ENCODE results near the gene KRTAP9-1. TPM values are rescaled to one million over a fixed set of nuclear protein-coding genes. Genes with fewer than 3 reads are reported as not detected.

The KRTAP9-1 gene
- total RNA-seq, 4 donors from 2014 or later: not detected

Small RNA genes within 50 kb of the gene (small RNA-seq; reads per million reads assigned to genes)
- gene KRTAP4-17P: not detected

Other genes with a start within 250 kb of the KRTAP9-1 start
- not detected for gene KRT39, start 222.9 kb upstream of the KRTAP9-1 start, total RNA-seq
- under 1 TPM in 1 of 4 donors, not detected in 3; 0.21 TPM for gene KRT40, start 205.6 kb upstream of the KRTAP9-1 start, total RNA-seq
- not detected for gene KRTAP3-3, start 195.7 kb upstream of the KRTAP9-1 start, total RNA-seq
- not detected for gene KRTAP3-2, start 190.0 kb upstream of the KRTAP9-1 start, total RNA-seq
- gene KRTAP3-1, start 180.8 kb upstream of the KRTAP9-1 start, total RNA-seq: not detected
- not detected for gene KRTAP1-5, start 162.7 kb upstream of the KRTAP9-1 start, total RNA-seq
- not detected for gene KRTAP1-4, start 159.7 kb upstream of the KRTAP9-1 start, total RNA-seq
- not detected for gene KRTAP1-3, start 155.0 kb upstream of the KRTAP9-1 start, total RNA-seq
- not detected for gene KRTAP1-1, start 148.4 kb upstream of the KRTAP9-1 start, total RNA-seq
- gene KRTAP2-1, start 142.6 kb upstream of the KRTAP9-1 start, total RNA-seq: not detected
- not detected for gene KRTAP2-2, start 134.7 kb upstream of the KRTAP9-1 start, total RNA-seq
- not detected for gene KRTAP2-3, start 129.8 kb upstream of the KRTAP9-1 start, total RNA-seq
- gene KRTAP2-4, start 124.0 kb upstream of the KRTAP9-1 start, total RNA-seq: not detected
- gene KRTAP4-7, start 105.7 kb upstream of the KRTAP9-1 start, total RNA-seq: not detected
- not detected for gene KRTAP4-8, start 91.7 kb upstream of the KRTAP9-1 start, total RNA-seq
- not detected for gene KRTAP4-16, start 87.7 kb upstream of the KRTAP9-1 start, total RNA-seq
- not detected for gene KRTAP4-9, start 84.5 kb upstream of the KRTAP9-1 start, total RNA-seq
- gene KRTAP4-11, start 71.5 kb upstream of the KRTAP9-1 start, total RNA-seq: not detected
- not detected for gene KRTAP4-12, start 65.7 kb upstream of the KRTAP9-1 start, total RNA-seq
- not detected for gene KRTAP4-6, start 49.3 kb upstream of the KRTAP9-1 start, total RNA-seq
- gene KRTAP4-5, start 40.1 kb upstream of the KRTAP9-1 start, total RNA-seq: not detected
- gene KRTAP4-4, start 29.1 kb upstream of the KRTAP9-1 start, total RNA-seq: not detected
- gene KRTAP4-3, start 21.7 kb upstream of the KRTAP9-1 start, total RNA-seq: not detected
- not detected for gene KRTAP4-2, start 11.7 kb upstream of the KRTAP9-1 start, total RNA-seq
- gene KRTAP4-1, start 5.0 kb upstream of the KRTAP9-1 start, total RNA-seq: not detected
- gene KRTAP9-2, start 36.8 kb downstream of the KRTAP9-1 start, total RNA-seq: not detected
- gene KRTAP9-3, start 42.6 kb downstream of the KRTAP9-1 start, total RNA-seq: not detected
- not detected for gene KRTAP9-8, start 48.1 kb downstream of the KRTAP9-1 start, total RNA-seq
- not detected for gene KRTAP9-4, start 59.8 kb downstream of the KRTAP9-1 start, total RNA-seq
- gene KRTAP9-9, start 65.5 kb downstream of the KRTAP9-1 start, total RNA-seq: not detected
- gene KRTAP9-6, start 75.5 kb downstream of the KRTAP9-1 start, total RNA-seq: not detected
- not detected for gene KRTAP9-7, start 85.8 kb downstream of the KRTAP9-1 start, total RNA-seq
- not detected for gene KRTAP29-1, start 113.0 kb downstream of the KRTAP9-1 start, total RNA-seq
- not detected for gene KRTAP16-1, start 119.4 kb downstream of the KRTAP9-1 start, total RNA-seq
- gene KRTAP17-1, start 125.8 kb downstream of the KRTAP9-1 start, total RNA-seq: not detected
- gene KRT33A, start 160.9 kb downstream of the KRTAP9-1 start, total RNA-seq: not detected
- not detected for gene KRT33B, start 179.9 kb downstream of the KRTAP9-1 start, total RNA-seq
- gene KRT34, start 192.4 kb downstream of the KRTAP9-1 start, total RNA-seq: under 1 TPM in 1 of 4 donors, not detected in 3; 0.28 TPM
- gene KRT31, start 207.7 kb downstream of the KRTAP9-1 start, total RNA-seq: not detected
- not detected for gene KRT37, start 234.7 kb downstream of the KRTAP9-1 start, total RNA-seq